GM21515 (cell line): ENCODE data around the gene AKNA.

ENCODE experiments used
- ATAC-seq: cut with Tn5 transposase; IDR thresholded peaks from one replicate; pipeline ENCODE4 v1.9.1; 2021; ENCODE audit not compliant: unreplicated experiment

Gene AKNA

DNA sequence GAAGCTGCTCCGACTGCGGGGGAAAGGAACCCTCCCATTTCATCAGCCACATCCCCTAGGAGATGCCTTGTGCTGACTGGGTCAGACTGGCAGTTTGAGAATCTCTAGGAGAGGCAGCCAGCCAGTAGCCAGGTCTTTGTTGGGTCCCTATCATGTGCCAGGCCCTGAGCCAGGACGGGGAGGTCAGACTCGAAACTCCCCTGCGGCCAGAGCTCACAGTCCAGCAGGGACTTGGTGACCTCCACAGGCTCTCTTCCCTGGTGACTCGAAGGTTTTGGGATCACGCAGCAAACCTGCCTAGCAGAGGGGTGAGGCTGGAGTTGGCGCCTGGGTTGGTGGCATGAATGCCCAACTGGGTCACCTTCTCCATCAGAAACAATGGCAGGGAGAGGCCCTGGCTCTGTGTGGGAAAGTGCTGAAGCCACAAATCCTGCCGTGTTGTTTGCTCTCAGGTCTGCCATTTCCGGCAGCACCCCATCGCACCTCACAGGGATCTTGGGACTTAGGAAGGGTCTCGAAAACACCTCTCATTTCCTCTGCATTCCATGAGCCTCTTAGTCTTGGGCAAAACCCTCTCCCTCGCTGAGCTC lies 79.3 kb downstream of the AKNA start:
- no peak for ATAC-seq

DNA sequence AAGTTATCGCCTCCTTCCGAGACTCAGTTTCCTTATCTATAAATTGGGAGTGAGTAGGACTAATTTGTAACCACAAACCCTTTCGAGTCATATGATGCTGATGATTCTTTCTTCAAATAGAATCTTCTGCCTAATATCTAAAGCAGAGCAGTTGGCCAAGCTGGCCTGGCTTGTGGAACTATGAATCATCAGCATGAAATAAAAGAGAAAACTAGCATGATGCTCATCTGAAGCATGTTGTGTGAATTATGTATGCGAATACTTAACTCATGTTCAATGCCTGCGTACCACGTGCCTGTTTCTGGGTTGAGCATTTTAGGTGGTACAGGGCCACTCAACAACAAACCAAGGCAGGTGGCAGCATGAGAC lies 79.9 kb downstream of the AKNA start:
- no peak for ATAC-seq

DNA sequence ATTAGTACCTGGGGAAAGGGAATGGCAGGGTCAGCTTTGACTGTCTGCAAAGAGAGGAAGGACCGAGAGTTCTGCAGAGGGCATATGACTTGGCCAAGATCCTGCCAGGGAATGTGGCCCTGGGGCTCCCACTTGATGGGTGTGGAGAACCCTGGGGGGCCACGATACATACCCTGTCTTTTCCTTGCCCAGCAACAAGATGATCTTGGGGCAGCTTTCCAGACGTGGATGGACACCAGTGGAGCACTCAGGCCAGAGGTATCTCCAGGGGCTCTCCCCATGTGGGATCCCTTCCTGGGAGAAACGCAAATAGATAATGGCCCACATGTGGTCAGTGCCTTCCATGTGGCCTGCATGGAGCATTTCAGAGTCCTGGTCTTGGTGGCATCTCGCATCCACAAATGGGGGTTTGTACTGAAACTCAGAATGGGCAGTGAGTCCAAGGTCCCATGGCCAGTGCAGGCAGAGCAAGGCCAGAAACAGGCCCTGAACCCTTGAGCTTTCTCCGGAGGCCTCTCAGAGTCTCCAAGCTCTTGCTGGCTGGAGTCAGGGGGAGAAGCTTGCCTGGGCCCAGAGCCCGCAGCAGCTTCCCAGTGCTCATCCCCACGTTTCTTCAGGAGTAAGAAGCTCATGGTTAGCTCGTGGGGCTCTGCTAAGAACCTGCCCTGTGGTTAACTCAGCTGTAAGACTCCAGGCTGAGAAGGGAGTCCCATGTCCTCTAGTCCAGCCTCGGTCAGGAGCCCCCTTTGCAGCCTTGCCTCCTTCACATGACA lies 83.2 kb downstream of the AKNA start:
- ATAC-seq, result no peak

DNA sequence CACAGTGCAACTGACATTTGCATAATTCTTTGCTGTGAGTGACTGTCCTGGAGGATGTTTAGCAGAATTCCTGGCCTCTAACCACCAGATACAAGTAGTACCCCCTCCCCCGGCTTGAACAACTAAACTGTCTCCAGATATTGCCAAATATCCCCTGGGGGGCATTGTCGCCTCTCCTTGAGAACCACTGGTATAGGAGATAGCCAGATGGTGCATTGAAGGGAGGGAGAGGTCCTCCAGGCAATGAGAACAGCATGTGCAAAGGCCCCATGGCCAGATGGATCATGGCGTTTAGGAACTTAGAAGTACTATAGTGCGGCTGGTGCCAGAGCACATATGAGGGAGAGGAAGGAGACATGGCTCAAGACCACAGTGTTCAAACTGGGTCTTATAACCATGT lies 83.8 kb downstream of the AKNA start:
- no peak for ATAC-seq

GRCh38 chr9:114303571-114303970 lies 84.2 kb downstream of the AKNA start:
- ATAC-seq, result no peak

DNA sequence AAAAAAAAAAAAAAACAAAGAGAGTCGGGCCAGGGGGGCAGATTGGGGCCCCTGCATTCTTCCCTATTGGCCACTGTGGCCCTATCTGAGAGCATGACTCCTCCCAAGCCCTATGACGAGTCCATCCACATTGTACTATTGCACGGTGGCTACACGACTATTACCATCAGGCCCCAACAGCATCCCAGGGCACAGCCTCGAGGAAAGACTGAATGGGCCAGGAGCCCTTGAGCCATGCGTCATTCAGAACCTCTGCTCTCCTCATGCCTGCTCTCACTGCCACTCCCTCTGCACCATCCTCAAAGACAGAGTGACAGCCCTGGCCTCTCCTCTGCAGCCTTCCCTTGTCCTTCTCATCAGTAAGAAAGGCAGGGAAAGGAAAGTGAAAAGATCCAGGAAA lies 85.1 kb downstream of the AKNA start:
- ATAC-seq, result no peak

GRCh38 chr9:114301798-114302565 lies 85.8 kb downstream of the AKNA start:
- ATAC-seq, result no peak

GRCh38 chr9:114300846-114301797 lies 86.7 kb downstream of the AKNA start:
- no peak for ATAC-seq

GRCh38 chr9:114300153-114300845 lies 87.5 kb downstream of the AKNA start:
- no peak for ATAC-seq

DNA sequence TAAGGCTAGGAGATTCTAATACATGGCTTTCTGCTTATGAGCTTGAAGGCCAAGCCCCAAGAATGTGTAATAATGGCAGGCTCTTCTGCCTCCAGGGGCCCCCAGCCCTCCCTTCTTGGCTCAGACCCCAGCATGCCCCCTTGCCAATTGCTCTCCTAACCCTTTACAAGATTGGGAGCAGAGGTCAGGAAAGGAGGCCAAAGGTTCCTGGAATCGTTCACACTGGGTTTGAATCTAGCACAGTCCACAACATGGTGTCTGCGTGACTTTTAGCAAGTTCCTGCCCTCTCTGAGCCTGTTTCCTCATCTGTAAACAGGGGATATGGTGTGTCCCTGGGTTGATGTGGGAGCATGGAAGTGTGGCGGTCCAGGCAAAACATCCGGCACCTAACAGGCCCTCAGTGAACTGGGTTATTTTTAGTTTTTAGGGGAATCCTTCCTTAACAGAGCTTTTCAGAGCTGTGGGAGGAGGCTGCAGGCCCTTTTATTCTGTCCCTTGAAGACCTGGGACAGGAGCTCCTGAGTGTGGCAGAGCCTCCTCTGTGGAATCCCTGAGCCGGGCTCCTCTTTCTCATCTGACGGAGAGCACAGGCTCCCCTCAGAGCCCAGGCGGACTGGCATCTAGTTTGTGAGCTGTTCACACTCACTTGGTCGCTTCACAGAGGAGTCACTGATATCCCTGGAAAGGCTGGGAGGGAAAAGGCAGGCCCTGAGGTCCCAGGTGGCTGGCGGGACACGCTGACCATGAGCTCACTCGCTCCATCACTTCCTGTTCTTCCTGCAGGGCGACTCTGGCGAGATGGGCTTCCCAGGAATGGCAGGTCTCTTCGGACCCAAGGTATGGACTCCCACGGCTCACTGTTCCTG lies 88.3 kb downstream of the AKNA start:
- no peak for ATAC-seq

DNA sequence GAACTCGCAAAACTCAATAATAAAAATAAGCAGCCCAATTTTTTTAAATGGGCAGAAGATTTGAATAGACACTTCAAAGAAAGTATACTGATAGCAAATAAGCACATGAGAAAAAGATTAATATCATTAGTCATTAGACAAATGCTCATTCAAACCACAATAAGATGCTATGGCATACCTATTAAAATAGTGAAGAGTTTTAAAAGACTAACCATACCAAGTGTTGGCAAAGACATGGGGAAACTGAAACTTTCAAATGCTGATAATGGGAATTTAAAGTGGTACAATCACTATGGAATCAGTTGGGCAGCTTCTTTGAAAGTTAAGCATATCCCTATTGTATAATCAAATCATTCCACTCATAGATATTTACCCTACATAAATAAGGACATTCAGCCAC lies 91.4 kb downstream of the AKNA start:
- ATAC-seq, result no peak

DNA sequence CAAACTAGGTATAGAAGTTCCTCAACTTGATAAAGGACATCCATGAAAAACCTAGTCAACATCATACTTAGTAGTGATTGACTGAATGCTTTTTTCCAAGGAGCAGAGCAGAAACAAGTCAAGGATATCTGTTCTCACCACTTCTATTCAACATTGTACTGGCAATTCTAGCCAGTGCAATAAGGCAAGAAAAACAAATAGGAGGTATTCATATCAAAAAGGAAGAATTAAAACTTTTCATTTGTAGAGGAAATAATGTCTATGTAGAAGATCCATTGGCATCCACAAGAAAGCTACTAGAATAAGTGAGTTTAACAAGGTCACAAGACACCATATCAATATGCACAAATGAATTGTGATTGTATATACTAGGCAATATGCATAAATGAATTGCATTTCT lies 93.1 kb downstream of the AKNA start:
- ATAC-seq, result no peak

GRCh38 chr9:114291886-114292590 lies 95.7 kb downstream of the AKNA start:
- ATAC-seq, result no peak

DNA sequence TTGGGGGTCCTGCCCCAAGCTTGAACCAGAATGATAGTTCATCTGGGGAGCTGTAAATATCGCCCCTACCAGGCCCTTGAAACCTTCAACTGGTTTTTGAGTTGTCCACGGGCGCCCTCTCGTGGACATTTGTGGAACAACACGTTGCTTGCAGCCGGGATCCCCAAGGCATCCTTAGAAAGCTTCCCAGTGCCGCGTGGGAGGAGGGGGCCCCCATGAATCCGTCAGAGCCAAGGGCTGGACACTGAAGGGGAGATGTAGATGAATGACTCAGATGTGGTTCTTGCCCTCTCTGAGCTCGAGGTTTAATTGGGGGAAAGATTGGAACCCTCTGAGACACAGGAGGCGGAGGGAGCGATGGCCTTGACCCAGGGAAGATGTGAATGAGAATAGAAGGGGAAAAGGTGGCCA lies 96.7 kb downstream of the AKNA start:
- ATAC-seq, result no peak

- ATAC-seq, result no peak
Measured at GRCh38 chr9:114290561-114290986, 97.2 kb downstream of the AKNA start.

DNA sequence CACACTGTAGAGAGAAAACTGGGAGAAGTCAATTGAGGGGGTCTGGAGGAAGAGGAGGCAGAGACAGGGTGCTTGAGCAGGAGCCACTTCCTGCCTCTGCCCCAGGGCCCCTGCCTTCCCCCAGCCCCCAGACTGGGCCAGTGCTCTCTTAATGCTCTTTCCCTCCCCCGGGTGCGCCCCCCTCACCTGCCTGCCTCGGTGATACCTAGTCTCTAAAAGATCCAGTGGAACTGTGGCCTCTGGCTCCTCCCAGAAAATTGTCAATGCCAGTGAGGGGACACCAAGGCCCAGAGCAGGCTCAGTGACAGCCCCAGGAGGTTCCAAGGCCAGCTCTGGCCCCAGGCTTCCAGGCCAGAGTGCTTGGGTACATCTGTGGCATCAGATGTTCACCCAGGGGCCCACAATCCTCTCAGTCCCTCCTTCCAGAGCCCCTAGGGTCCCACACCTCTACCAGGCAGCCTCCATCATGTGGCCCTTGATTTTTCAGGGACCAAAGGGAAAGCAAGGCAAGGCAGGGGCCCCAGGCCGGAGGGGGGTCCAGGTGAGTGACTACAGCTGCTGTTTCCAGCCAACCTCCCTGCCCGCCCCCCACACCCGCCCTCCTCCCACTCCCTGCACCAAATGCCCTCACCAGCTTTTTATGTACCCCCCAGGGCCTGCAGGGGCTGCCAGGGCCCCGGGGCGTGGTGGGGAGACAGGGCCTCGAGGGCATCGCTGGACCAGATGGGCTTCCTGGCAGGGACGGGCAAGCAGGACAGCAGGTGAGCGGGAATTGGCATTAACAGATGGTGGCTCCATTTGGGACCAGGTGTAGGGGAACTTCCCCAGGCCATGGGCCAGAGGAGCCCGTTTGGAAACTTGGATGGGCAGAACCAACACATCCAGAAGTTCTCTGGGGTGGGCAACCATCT lies 98.0 kb downstream of the AKNA start:
- no peak for ATAC-seq

DNA sequence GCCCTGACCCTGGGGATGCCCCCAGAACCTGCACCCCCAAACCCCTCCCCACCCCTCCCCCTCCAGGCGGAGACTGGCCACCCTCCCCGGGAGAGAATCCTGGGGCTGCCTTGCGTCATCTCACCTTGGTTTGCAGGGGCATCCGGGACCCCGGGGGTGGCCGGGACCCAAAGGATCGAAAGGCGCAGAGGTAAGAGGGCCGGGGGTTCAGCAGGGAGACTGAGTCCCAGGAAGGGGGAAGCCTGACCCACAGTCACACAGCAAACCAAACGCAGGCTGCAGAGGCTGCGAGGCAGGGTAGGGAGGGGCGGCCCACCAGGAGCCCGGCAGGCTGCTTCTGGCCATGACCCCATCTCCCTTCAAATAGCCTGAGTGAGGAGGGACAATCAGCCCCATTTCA lies 98.7 kb downstream of the AKNA start:
- no peak for ATAC-seq
